SK-N-DZ (cell line): Measurements from ENCODE around the gene STARD4. TPM values are rescaled to one million over a fixed set of nuclear protein-coding genes. Genes with fewer than 3 reads are reported as not detected.
A peak's percentile ranks its signal among the peaks of the same experiment; 100 is the strongest.

ENCODE experiments used
- DNase-seq: peaks from one replicate; pipeline ENCODE4 v3.0.0-alpha.2; 2015; ENCODE audit warnings: low spot score
- polyA plus RNA-seq, 2 experiments: library from polyadenylated mRNA; depleted of rRNA; stranded (reverse); fragments of >200 nt; gene quantifications; 2 replicates each; pipeline ENCODE4 v1.2.3, GENCODE V29; 2014

Gene STARD4
- polyA plus RNA-seq (2014; cell fraction: cytosol; rRNA removed) = 170 and 203 TPM in 2 replicates
- polyA plus RNA-seq (2014; cell fraction: nucleus; rRNA removed) = 125 and 126 TPM in 2 replicates

DNA sequence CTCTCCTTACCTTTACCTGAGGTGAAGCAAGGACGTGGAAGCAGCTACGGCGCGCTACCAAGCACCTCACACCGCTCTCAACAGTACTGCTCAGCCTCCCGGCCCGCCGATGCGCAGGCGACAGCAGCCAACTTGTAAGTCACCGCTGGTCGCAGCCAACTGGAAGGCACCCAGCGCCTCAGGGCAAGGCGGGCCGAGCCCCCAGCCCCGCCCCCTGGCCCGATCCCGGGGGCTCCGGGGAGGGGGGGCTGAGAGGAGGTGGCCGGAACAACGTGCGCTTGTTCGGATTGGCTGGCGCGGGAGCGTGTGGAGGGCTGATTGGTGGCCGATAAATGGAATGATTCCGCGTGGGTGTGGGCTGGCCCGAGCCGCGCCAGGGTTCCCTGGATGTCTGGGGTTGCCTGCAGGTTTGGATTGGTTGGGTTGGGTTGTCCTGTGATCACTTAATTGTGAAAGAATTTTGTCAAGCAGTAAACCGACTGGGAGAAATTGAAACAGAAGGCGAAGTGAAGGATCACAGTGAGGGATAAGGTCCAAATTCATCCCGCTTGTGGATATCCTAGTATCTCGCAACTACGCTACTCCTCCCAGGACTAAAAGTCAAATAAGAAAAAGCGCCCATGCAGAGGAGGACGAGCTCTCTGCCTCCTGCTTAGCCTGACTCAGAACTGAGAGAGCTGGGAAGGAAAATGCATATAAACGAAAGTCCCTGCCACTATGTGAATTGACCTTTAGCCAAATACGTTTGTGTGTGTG lies at the start of gene STARD4:
TSS of gene STARD4 (minus strand) at position 161 of the 756 bp plus-strand sequence. CDS start 5,102 bp downstream, outside the sequence.
- DNase-seq = peak; percentile 98

DNA sequence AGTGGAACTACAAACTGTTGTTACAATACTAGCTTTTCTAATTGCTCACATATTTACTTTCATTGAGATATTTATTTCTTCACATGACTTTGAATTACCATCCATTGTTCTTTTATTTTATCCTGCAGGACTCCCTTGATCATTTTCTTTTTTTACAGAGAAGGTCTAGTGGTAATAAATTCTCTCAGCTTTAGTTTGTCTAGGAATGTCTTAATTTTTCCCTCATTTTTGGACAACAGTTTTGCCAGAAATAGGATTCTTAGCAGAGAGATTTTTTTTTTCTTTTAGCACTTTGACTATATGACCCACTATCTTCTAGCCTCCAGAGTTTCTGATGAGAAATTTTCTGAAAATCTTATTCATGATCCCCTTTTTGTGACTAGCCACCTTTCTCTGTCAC lies 47.3 kb upstream of the STARD4 start:
- DNase-seq = no peak

- no peak for DNase-seq
These were observed 45.4 kb upstream of the STARD4 start for GRCh38 chr5:111557686-111558085.

GRCh38 chr5:111557111-111557510 lies 44.8 kb upstream of the STARD4 start:
- DNase-seq = no peak

GRCh38 chr5:111556501-111556900 lies 44.2 kb upstream of the STARD4 start:
- no peak for DNase-seq

DNA sequence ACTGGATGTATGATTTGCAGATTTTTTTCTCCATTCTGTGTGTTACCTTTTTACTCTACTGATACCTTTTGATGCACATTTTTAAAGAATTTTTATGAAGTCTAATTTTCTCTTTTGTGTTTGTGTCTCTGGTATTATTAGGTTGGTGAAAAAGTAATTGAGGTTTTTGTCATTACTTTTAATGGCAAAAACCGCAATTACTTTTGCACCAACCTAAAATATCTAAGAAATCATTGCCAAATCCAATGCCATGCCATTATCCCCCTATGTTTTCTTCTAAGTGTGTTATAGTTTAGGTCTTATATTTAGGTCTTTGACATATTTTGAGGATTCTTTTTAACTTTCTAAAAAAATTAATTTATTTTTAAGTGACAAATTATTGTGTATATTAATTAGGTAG lies 43.4 kb upstream of the STARD4 start:
- no peak for DNase-seq

- no peak for DNase-seq
These were observed 41.5 kb upstream of the STARD4 start for GRCh38 chr5:111553868-111554267.

GRCh38 chr5:111552896-111553295 lies 40.6 kb upstream of the STARD4 start:
- DNase-seq = no peak

DNA sequence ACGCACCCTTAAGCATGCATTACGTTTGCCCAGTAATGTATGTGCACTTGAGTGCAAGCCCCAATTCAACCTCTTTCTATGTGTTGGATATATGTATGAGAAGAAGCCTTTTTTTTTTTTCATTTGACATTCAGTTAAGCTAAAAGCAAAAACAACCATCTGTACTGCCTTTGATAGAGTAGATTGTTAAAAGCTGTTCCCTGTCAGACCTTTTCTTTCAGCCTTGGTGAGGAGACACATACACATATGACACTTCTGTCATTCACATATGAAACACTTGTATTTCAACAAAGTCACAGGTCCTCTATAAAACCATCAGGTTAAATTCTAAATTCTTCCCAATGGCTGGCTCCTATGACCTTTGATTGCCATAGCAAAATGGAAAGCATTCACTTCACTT lies 40.2 kb upstream of the STARD4 start:
- DNase-seq = no peak

DNA sequence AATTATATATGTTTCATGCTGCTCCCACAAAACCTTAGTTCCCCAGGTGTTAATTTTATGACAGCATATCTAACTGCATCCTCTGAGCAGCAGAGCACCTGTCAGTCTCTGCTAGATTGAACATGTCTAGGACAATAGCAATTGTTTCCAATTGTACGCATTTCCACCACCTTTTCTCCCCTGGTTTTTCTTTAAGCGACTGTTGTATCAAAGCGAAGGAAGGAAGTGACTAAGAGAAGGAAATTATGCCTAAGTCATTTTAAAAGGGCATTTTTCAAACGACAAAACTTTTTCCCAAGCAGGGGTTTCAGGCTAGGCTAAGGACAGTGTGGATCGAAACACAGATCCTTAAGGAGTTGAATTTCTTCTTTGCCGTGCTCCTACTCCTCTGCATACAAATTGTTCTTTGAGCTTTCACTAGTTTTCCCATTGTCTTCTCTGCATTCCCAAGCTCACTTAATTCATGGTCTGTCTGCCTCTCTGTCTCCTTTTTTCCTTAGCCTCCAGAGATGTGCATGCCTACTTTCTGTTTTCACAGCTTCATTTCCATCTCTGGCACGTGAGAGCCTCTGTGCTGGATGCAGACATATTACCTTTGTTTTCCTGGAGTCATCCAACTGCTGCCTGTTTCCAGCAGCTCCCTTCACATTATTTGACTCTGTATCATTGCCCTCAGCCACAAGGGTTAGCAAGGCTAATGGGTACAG lies 39.4 kb upstream of the STARD4 start:
- DNase-seq = no peak

DNA sequence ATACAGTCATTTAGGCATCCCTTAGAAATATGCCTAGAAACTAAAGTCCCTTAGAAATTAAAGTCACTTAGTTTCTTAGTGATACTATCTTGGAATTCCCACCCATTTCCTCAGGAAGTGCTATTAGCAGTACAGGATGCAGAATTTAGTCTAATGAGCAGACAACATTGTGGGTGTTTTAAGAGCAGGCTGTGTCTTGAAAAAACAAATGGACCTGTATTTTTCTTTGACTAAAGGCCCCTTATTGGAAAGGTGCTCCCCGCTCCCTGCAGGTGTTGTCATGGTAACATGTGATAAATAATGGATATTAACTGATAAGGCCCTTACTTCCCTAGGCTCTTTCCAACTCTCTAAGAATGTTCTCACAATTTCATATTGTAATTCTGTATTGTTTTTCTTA lies 38.8 kb upstream of the STARD4 start:
- DNase-seq = no peak

DNA sequence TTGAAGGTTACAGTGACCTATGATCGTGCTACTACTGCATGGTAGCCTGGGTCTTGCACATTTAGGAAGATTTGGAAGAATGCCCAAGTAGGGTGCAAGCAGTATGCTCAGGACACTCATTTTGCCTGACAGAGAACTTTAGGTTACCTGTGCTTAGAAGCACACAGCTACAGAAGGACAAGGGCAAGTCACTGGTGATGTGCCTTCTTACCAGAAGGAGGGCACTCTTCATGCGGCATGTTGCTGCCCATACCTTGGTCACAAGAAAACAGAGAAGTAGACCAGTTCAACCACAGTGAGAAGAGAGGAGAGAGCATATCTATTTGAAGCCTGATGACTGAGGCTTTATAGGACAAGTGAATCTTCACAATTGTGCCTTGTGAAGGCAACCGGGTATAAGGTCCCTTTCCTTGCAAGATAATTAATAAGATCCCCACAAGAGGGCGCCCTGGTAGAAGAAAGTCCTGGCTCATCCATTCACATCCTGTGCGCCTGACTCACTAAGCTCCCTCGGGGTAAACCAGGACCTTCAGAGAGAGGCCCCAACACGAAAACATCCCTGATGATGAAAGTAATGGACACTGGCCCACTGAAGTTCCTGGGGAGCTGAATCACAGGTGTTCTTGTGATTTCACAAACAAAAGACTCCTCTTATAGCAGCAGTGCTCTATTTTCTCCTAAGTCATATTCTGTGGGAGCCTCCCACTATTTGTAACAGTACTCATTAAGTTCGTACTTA lies 38.1 kb upstream of the STARD4 start:
- DNase-seq = peak; percentile 91

DNA sequence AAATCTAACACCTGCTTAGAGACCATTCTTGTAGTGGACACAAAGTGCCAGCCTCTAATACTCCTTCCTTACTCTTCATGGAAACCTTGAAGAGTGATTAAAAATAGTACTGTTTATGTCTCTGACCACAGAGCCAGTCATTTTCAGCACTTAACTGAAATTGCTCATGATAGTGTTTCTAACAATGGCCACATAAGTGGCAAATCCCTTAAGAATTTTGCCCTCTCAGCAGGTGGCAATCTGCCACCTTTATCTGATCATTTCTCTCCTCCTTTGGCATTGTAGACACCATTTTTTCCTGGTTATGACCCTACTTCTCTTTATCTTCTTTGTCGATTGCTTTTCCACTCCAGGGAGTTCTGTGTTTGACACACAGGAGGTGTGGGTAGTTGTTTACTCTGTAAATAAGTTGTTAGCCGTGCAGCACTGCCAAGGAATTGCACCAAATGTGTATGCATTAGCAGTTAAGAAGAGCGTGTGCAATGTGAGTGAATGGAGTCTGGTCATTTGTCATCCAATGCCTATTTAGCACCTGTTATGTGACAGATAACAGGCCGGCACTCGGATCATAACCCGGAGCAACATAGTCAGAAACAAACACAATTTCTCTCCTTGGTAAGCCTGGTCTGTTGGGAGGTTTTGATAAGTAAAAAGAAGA lies 36.8 kb upstream of the STARD4 start:
- no peak for DNase-seq

DNA sequence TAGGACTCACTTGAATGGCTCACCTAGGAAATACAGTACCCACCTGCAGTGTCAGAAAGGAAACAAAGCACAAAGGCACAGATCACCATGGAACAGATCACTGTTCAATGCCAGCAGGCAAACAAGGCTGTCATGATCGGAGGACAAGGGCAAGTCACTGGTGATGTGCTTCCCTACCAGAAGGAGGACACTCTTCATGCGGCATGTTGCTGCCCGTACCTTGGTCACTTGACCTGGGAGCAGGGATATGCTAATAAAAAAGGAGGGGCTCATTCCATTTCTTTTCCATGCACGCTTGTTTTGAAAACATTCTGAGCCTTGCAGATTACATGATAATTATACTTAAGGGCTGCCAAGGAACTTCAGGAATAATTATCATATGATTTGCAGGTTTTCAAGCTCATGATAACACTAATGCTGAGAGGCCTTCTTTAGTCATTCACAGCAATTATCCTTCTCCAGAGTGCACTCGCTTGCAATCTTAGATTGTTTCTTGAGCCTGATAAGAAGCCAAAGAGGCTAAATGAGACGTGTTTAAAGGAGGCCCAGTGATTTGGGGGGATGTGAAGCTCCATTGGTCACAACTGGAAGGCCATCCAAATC lies 36.1 kb upstream of the STARD4 start:
- no peak for DNase-seq

- no peak for DNase-seq
These were observed 32.7 kb upstream of the STARD4 start for GRCh38 chr5:111545031-111545430.

- DNase-seq = peak; percentile 95
These were observed 25.0 kb upstream of the STARD4 start for GRCh38 chr5:111537141-111538024.

DNA sequence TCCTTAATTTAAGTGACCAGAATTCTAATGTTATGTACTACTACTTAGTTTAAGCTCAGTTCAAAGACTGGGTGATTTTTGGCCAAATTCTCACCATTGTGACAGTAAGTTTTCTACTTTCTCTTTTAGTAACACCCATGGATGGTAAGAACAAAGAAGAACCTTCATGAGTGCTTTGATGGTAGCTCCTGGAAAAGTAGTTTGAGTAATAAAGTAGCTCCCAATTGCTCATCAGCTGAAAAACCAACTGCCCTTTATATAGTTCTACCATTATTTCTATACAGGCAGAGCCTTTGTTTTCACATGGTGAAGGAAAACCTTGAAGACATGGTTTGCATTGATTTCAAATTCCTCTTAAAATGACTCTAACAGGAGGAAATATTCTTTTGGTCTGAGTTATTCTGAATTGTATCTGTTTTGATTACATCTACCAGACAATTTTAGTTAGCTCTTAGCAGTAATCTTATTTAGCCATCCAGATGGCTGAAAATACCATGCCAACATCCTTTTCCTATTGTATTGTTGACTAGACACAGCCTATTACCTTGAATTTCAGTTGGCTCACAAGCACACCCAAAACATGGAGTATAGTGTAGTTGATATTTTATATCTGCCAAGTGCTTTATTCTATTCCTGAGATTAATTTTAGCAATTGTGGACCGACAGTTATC lies 23.7 kb upstream of the STARD4 start:
- peak; percentile 85 for DNase-seq

DNA sequence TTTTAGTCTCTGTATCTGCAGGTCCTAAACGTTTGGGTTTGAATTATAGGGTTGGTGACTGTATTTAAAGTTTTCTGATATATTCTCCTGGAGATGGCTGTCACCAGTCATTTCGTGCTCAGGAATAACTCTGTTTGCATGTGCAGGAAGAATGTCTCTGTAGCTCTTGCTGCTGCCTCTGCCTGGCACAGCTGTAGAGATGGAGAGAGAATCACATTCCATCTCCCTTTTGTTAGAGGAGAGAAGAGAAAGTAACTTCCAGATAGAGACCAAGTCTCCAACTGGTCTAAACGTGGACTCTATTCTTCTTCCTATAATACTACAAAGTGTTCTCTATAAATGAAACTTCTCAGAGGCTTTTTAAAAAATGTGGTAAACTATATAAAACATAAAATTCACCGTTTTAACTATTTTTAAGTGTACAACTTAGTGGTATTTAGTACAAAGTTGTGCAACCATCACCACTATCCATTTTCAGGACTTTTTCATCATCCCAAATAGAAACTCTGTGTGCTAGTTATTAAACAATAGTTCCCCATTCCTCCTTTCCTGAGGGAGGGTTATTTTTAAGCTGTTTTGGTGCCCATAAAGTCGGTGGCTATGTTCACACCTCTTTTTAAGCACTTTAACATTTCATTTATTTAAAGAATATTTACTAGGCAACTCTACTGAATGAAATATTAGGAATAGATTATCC lies 20.7 kb upstream of the STARD4 start:
- no peak for DNase-seq

DNA sequence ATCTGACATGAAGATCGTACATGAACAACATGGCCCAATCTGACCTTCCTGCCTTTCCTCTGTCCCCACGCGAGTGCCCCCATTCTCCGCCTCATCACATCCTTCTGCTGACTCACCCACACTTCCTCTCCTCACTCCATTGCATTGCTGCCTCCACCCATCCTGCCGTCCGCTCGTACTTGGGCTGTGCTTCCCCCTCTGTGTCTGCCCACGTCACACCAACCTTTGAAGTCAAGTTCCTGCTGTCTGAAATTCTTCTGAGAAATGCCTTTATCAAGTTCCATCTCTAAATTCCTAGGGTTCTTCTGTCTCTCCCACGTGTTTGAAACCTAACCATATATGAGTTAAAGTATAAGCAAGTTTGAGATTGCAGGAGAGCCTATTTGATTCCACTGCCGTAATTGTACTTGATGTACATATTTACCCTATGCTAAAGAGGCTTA lies 18.0 kb upstream of the STARD4 start:
- DNase-seq = no peak
